ENCODE measurements around the gene RND2. TPM values are rescaled to one million over a fixed set of nuclear protein-coding genes. Genes with fewer than 3 reads are reported as not detected.

Gene RND2
- total RNA-seq, 4 donors from 2014 or later = 0.30 to 0.76 (median 0.53) TPM; not detected in 1

- Histone ChIP-seq H3K27me3 (no peaks in the 10 kb centered on the region), H3K4me3 (no peak overlapping the region), H3K9me3 (no peaks in the 10 kb centered on the region), H3K36me3 (no peaks in the 10 kb centered on the region), H3K4me1 (peaks cover 4 to 17% (median 9%) of the 10 kb centered on the region in 3 donors), H3K27ac (no peak overlapping the region)
- intact Hi-C loops (cut with DNase I) = loop anchor here (10.0 kb wide), 1 partner anchor 96 kb away; the partner anchor contains the start of gene BRCA1
- 60 to 70% methylated on average over 3 to 7 of the region's 17 CpGs for WGBS, 2 donors
- no peak for TF ChIP-seq CTCF (IDR thresholded peaks at IDR 0.05)
- TF ChIP-seq POLR2A (IDR thresholded peaks at IDR 0.05) = no peak
- no peak for DNase-seq
Measured at GRCh38 chr17:43028221-43028861, 3.3 kb downstream of the RND2 start.

DNA sequence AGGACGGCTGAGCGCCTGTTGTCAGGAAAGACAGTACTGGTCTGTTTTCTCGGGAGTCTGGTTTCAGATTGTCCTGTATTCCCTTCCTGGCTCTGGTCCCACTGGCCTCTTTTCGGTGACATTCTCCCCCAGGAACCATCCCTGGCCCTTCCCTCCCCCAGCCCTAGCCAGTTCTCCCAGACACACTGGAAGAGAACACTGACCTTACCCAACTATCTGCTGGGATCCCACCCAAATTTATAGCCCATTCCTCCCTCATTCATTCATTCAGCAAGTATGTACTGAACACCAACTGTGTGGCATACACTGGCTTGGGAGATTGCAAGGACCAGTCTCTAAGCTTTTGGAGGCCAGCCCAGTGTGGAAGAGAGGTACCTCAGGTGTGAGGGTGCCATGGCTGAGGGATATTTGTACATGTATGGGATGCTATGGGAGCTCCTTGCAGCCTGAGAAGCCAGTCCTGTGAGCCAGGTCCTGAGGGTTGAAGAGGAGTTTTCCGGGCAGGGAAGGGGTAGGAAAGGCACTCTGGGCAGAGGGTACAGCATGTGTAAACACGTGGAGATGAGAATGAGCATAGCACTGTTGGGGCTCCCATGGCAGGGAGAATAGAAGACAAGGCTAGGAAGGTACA, 5.2 kb downstream of the RND2 start:
- Histone ChIP-seq H3K36me3 (no peaks in the 10 kb centered on the region), H3K4me1 (peaks cover 0 to 4% (median 2%) of the 10 kb centered on the region in 3 donors), H3K4me3 (no peak overlapping the region), H3K27me3 (no peaks in the 10 kb centered on the region), H3K9me3 (no peaks in the 10 kb centered on the region), H3K27ac (no peak overlapping the region)
- no peak for DNase-seq
- TF ChIP-seq POLR2A (IDR thresholded peaks at IDR 0.05) (no peak), CTCF (IDR thresholded peaks at IDR 0.05) (no peak)
- 59 to 68% methylated on average over 6 of the region's 6 CpGs for WGBS, 2 donors
- intact Hi-C loops (cut with DNase I) = no loop called here

- intact Hi-C loops (cut with DNase I) = no loop called here
- Histone ChIP-seq H3K27ac (no peak overlapping the region), H3K4me3 (no peak overlapping the region), H3K36me3 (no peaks in the 10 kb centered on the region), H3K27me3 (no peaks in the 10 kb centered on the region), H3K4me1 (no peaks in the 10 kb centered on the region), H3K9me3 (no peaks in the 10 kb centered on the region)
- no peak for DNase-seq
- 66 to 76% methylated on average over 3 of the region's 3 CpGs for WGBS, 2 donors
- no peak for TF ChIP-seq POLR2A (IDR thresholded peaks at IDR 0.05)
- TF ChIP-seq CTCF (IDR thresholded peaks at IDR 0.05) = no peak
Measured at GRCh38 chr17:43031666-43032065, 6.6 kb downstream of the RND2 start.

DNA sequence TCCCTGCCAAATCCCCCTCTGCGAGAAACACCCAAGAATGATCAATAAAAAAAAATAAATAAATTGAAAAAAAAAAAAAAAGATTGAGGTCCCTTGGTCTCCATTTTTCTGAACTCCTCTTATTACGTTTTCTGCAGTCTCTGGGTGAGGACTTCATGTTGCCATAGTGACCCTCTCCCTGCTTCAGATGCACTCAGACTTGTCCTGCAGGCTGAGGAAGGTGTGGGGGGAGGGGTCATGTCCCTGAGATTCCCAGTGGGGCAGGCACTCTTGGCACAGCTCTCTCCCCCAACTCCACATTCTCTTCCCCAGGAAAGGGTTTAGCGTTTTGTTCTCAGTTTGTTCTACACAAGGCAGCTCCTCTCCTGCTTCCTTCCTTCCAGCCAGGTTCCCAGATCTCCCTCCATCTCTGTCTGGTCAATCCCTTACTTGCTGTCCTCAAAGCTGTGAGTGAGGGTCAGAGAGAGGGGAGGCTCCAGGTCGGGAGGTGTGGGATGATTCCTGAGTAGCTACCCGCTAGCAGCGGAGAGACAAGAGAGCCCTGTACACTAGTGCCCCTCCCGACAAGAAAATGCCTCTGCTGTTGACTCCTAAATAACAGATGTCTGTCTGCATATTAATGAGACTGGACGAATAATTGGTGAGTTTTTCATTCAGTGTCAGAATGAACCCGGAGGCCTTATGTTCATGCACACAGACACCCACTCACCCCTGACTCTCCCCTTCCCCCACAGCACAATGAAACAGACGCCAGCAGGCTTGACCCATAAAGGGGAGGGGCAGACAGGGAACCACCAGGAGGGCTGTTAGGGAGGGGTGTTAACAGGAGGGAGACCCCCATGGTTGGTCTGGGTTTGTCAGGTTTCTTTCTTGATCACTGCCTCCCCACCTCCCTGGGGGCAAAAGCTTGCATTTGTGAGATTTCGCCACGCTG, 9.2 kb downstream of the RND2 start:
- Histone ChIP-seq H3K27ac (no peak overlapping the region), H3K27me3 (no peaks in the 10 kb centered on the region), H3K9me3 (no peaks in the 10 kb centered on the region), H3K36me3 (no peaks in the 10 kb centered on the region), H3K4me1 (no peaks in the 10 kb centered on the region), H3K4me3 (no peak overlapping the region)
- DNase-seq = no peak
- intact Hi-C loops (cut with DNase I) = no loop called here
- 48 to 50% methylated on average over 7 to 11 of the region's 12 CpGs for WGBS, 2 donors
- TF ChIP-seq CTCF (IDR thresholded peaks at IDR 0.05) = no peak

- intact Hi-C loops (cut with DNase I) = no loop called here
- Histone ChIP-seq H3K27ac (no peak overlapping the region), H3K27me3 (no peaks in the 10 kb centered on the region), H3K4me1 (no peaks in the 10 kb centered on the region), H3K4me3 (no peak overlapping the region), H3K9me3 (no peaks in the 10 kb centered on the region), H3K36me3 (no peaks in the 10 kb centered on the region)
- no peak for TF ChIP-seq POLR2A (IDR thresholded peaks at IDR 0.05)
- TF ChIP-seq CTCF (IDR thresholded peaks at IDR 0.05) = no peak
- DNase-seq = no peak
- 78 to 93% methylated on average over 3 of the region's 3 CpGs for WGBS, 2 donors
Measured at GRCh38 chr17:43034894-43035293, 9.9 kb downstream of the RND2 start.

Data from esophagus squamous epithelium (tissue), 5 donors.